ENCODE data around the gene MUC4.
A peak's percentile ranks its signal among the peaks of the same experiment; 100 is the strongest.
"Not testable (repeated sequence)": the region's sequence is repeated elsewhere in the genome, so short reads cannot be mapped to it uniquely, and the experiment has no call there.

MUC4 gene

DNA sequence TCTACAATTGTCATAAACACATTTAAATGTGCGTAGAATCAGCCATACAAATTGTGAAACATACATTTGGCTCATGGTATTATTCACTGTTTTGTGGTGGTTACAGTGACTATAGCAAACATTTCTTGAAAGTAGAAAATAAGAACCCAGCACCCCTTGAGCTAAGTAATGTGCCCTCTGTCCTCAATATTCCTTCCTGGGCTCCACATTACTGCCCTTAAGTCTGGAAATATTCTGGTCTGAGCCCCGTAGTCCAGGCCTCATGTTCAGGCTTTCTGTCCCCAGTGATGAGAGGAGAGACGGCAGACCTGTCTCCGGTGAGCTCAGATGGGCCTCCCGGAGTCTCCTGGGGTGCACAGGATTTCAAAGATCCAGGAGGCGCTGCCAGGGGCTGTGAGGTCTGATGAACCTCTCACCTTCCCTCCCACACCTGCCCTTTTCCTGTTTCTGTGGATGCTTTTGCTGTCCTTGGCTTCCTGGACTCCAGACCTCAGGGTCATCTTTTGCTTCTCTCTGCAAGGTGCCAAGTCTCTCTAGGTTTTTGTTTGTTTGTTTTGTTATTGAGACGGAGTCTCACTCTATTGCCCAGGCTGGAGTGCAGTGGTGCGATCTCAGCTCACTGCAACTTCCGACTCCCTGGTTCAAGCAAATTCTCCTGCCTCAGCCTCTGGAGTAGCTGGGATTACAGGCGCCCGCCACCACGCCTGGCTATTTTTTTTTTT lies 99.8 kb downstream of the MUC4 start:
- TF ChIP-seq, protein P1, sequence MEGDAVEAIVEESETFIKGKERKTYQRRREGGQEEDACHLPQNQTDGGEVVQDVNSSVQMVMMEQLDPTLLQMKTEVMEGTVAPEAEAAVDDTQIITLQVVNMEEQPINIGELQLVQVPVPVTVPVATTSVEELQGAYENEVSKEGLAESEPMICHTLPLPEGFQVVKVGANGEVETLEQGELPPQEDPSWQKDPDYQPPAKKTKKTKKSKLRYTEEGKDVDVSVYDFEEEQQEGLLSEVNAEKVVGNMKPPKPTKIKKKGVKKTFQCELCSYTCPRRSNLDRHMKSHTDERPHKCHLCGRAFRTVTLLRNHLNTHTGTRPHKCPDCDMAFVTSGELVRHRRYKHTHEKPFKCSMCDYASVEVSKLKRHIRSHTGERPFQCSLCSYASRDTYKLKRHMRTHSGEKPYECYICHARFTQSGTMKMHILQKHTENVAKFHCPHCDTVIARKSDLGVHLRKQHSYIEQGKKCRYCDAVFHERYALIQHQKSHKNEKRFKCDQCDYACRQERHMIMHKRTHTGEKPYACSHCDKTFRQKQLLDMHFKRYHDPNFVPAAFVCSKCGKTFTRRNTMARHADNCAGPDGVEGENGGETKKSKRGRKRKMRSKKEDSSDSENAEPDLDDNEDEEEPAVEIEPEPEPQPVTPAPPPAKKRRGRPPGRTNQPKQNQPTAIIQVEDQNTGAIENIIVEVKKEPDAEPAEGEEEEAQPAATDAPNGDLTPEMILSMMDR (conservative IDR thresholded peaks at IDR 0.05; ENCODE audit: low read length), result no peak

GRCh38 chr3:195711091-195711812 lies 100.5 kb downstream of the MUC4 start:
- H3K4me3 ChIP-seq (ENCODE audit: low read length); DNase-seq (ENCODE audit: low read depth): not testable (repeated sequence)

More for the DNA sequence above, 99.8 kb downstream of the MUC4 start:
- H3K4me3 ChIP-seq (ENCODE audit: low read length), result no peak overlapping the region
- DNase-seq (ENCODE audit: low read depth), result no peak

- DNase-seq (ENCODE audit: low read depth); H3K4me3 ChIP-seq (ENCODE audit: low read length): not testable (repeated sequence)
Observed at GRCh38 chr3:195710126-195710905, 101.4 kb downstream of the MUC4 start.

GRCh38 chr3:195709676-195710085 lies 102.0 kb downstream of the MUC4 start:
- TF ChIP-seq, protein P1 (conservative IDR thresholded peaks at IDR 0.05; ENCODE audit: low read length), result no peak
- no peak for DNase-seq (ENCODE audit: low read depth)

GRCh38 chr3:195708626-195709481 lies 102.9 kb downstream of the MUC4 start:
- TF ChIP-seq, protein P1 (conservative IDR thresholded peaks at IDR 0.05; ENCODE audit: low read length), result no peak
- H3K4me3 ChIP-seq (ENCODE audit: low read length), result no peak overlapping the region
- peak; percentile 70 for DNase-seq (ENCODE audit: low read depth)

More at GRCh38 chr3:195709676-195710085, 102.0 kb downstream of the MUC4 start:
- H3K4me3 ChIP-seq (ENCODE audit: low read length), result no peak overlapping the region

DNA sequence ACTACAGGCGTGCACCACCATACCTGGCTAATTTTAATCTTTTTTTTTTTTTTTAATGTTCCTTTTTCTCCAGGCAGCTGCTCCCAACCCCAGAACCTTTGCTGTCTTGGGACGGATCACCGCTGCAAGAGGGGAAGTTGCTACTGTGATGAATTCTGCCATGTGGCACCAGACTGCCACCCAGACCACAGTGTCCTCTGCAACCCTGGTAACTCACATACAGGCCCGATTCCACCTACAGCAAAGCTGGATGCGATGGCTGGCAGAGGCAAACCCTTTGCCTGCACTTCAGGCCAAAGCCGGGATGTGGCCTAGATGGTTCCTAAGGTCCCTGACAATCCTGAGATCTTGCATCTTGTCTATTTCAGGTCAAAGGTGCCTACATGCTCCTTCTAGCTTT lies 103.7 kb downstream of the MUC4 start:
- H3K4me3 ChIP-seq (ENCODE audit: low read length), result no peak overlapping the region
- TF ChIP-seq, protein P1 (conservative IDR thresholded peaks at IDR 0.05; ENCODE audit: low read length), result no peak
- no peak for DNase-seq (ENCODE audit: low read depth)

GRCh38 chr3:195705081-195705991 lies 106.4 kb downstream of the MUC4 start:
- TF ChIP-seq, protein P1 (conservative IDR thresholded peaks at IDR 0.05; ENCODE audit: low read length), result no peak
- no peak overlapping the region for H3K4me3 ChIP-seq (ENCODE audit: low read length)
- DNase-seq (ENCODE audit: low read depth), result no peak

Data from AG10803 (cell line).